Fibroblast of lung (primary cell): ENCODE data around the gene CFAP126. TPM values are rescaled to one million over a fixed set of nuclear protein-coding genes. Genes with fewer than 3 reads are reported as not detected.
A peak's percentile ranks its signal among the peaks of the same experiment; 100 is the strongest.
"Not testable (repeated sequence)": the region's sequence is repeated elsewhere in the genome, so short reads cannot be mapped to it uniquely, and the experiment has no call there.

Experiments used
- DNase-seq, 2 donors: peaks; one replicate each; pipeline versions ENCODE4 v3.0.0 to v3.0.0-alpha.2; 2010; ENCODE audit warnings: low read depth in 2 of 2
- H2AFZ ChIP-seq: 2 replicates; pipeline ENCODE4 v1.5.1; 2012; ENCODE audit warnings: low read length, control low read depth, inconsistent platforms
- H3K27ac ChIP-seq: 2 replicates; pipeline ENCODE4 v1.5.1; 2011; ENCODE audit warnings: low read length, control low read depth; ENCODE audit not compliant: insufficient read depth
- H3K27me3 ChIP-seq: 2 replicates; pipeline ENCODE4 v1.5.1; 2011; ENCODE audit warnings: mild to moderate bottlenecking, low read length; ENCODE audit not compliant: control insufficient read depth, insufficient read depth
- H3K36me3 ChIP-seq: 2 replicates; pipeline ENCODE4 v1.5.1; 2011; ENCODE audit warnings: low read length; ENCODE audit not compliant: control insufficient read depth, insufficient read depth
- H3K4me1 ChIP-seq: 2 replicates; pipeline ENCODE4 v1.5.1; 2011; ENCODE audit warnings: low read length; ENCODE audit not compliant: control insufficient read depth, insufficient read depth; ENCODE audit errors: extremely low read depth
- H3K4me2 ChIP-seq: 2 replicates; pipeline ENCODE4 v1.5.1; 2011; ENCODE audit warnings: low read length, control low read depth; ENCODE audit not compliant: insufficient read depth; ENCODE audit errors: extremely low read depth
- H3K4me3 ChIP-seq, 4 experiments: fragments of 200-600 bp in 1 of 4; sonication (generic) in 1 of 4; replicated peaks in 1 of 4; 2 replicates each; pipeline ENCODE4 v1.5.1; 2011 to 2016; ENCODE audit warnings: low read length in 4 of 4, low read depth in 3 of 4, mild to moderate bottlenecking in 3 of 4, control low read depth in 2 of 4, inconsistent platforms in 1 of 4, mixed read lengths in 1 of 4; ENCODE audit not compliant: insufficient read depth in 1 of 4; ENCODE audit errors: control extremely low read depth in 1 of 4
- H3K79me2 ChIP-seq: 2 replicates; pipeline ENCODE4 v1.5.1; 2012; ENCODE audit warnings: mild to moderate bottlenecking, low read length, inconsistent platforms; ENCODE audit not compliant: control insufficient read depth, insufficient read depth
- H3K9ac ChIP-seq: 2 replicates; pipeline ENCODE4 v1.5.1; 2011; ENCODE audit warnings: mild to moderate bottlenecking, low read length, control low read depth; ENCODE audit not compliant: insufficient read depth
- H3K9me3 ChIP-seq: 2 replicates; pipeline ENCODE4 v1.5.1; 2012; ENCODE audit warnings: low read depth, low read length; ENCODE audit not compliant: control insufficient read depth, insufficient read depth
- H4K20me1 ChIP-seq: 2 replicates; pipeline ENCODE4 v1.5.1; 2011; ENCODE audit warnings: low read length; ENCODE audit not compliant: control insufficient read depth, insufficient read depth; ENCODE audit errors: extremely low read depth
- CTCF ChIP-seq, 2 donors: IDR thresholded peaks in 1 of 2; conservative IDR thresholded peaks in 1 of 2; 1 replicate in 1 of 2; 2 replicates in 1 of 2; pipeline ENCODE4 v1.5.1; 2011 to 2012; ENCODE audit warnings: low read length in 2 of 2, control low read depth in 1 of 2, inconsistent platforms in 1 of 2, low read depth in 1 of 2, mild to moderate bottlenecking in 1 of 2
- EZH2 ChIP-seq: IDR thresholded peaks from 2 replicates; pipeline ENCODE4 v1.5.1; 2012; ENCODE audit warnings: low read length, control low read depth, mild to moderate bottlenecking; ENCODE audit errors: missing control alignments
- polyA plus RNA-seq, 2 donors: library from polyadenylated mRNA; depleted of rRNA in 1 of 2; stranded (reverse) in 1 of 2; unstranded in 1 of 2; fragments of >200 nt; gene quantifications; 2 replicates each; pipeline ENCODE4 v1.2.1, GENCODE V29; 2011 to 2012; ENCODE audit warnings: missing spikeins in 1 of 2
- total RNA-seq: library from RNA; depleted of rRNA; stranded (reverse); fragments of >200 nt; gene quantifications from 2 replicates; pipeline ENCODE4 v1.2.1, GENCODE V29; 2014

CFAP126 gene
- total and polyA plus RNA-seq, 2 donors (not counting 1 experiment from before 2014, with no cell fraction given), result not detected

- no peaks in the 10 kb centered on the region for H4K20me1 ChIP-seq
- H3K4me1 ChIP-seq, result peaks cover 3% of the 10 kb centered on the region
- no peak overlapping the region for H2AFZ ChIP-seq
- no peak overlapping the region for H3K4me3 ChIP-seq
- H3K36me3 ChIP-seq, result no peaks in the 10 kb centered on the region
- H3K9me3 ChIP-seq, result no peaks in the 10 kb centered on the region
- H3K27ac ChIP-seq, result no peak overlapping the region
- H3K79me2 ChIP-seq, result no peaks in the 10 kb centered on the region
- TF ChIP-seq CTCF (conservative IDR thresholded peaks at IDR 0.05 in 1 of 2, IDR thresholded peaks at IDR 0.05 in 1 of 2; ENCODE audit: low read depth in 1 of 2, low read length in 2 of 2) (no peak), EZH2 (no peak)
- no peak overlapping the region for H3K4me2 ChIP-seq
- no peaks in the 10 kb centered on the region for H3K27me3 ChIP-seq
- no peak overlapping the region for H3K9ac ChIP-seq
- no peak for DNase-seq
Measured at GRCh38 chr1:161391611-161392010, 23.9 kb upstream of the CFAP126 start.

GRCh38 chr1:161391136-161391535 is 23.5 kb upstream of the CFAP126 start:
- peak overlapping the region; percentile 95 for H3K4me2 ChIP-seq
- not testable (repeated sequence) for H2AFZ ChIP-seq, H3K36me3 ChIP-seq

DNA sequence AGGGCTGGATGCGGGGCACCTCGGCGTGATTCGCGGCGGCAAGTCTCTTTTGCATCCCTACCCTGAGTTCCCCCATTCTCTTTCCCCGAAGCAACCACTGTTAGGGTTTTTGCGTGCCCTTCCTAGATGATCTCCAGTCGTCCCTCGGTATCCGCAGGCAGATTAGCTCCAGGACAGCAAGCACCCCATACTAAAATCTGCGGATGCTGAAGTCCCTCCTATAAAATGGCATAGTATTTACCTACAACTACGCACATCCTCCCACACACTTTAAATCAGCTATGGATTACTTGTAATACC is 22.8 kb upstream of the CFAP126 start:
- DNase-seq, result no peak
- no peaks in the 10 kb centered on the region for H3K27me3 ChIP-seq

More at GRCh38 chr1:161391136-161391535, 23.5 kb upstream of the CFAP126 start:
- not testable (repeated sequence) for H3K27ac ChIP-seq, H3K4me1 ChIP-seq, H3K79me2 ChIP-seq, H3K9ac ChIP-seq, H3K9me3 ChIP-seq, DNase-seq, H3K27me3 ChIP-seq, H3K4me3 ChIP-seq, H4K20me1 ChIP-seq

More for the DNA sequence above, 22.8 kb upstream of the CFAP126 start:
- H3K9ac ChIP-seq, result peak overlapping the region; percentile 87
- peak overlapping the region; percentile 95 for H3K4me2 ChIP-seq
- H3K27ac ChIP-seq, result peak overlapping the region; percentile 91
- H4K20me1 ChIP-seq, result no peaks in the 10 kb centered on the region
- peaks cover 3% of the 10 kb centered on the region for H3K4me1 ChIP-seq
- no peaks in the 10 kb centered on the region for H3K36me3 ChIP-seq
- no peaks in the 10 kb centered on the region for H3K79me2 ChIP-seq
- H2AFZ ChIP-seq, result peak overlapping the region; percentile 88
- H3K9me3 ChIP-seq, result no peaks in the 10 kb centered on the region
- no peak for TF ChIP-seq CTCF (conservative IDR thresholded peaks at IDR 0.05 in 1 of 2, IDR thresholded peaks at IDR 0.05 in 1 of 2; ENCODE audit: low read depth in 1 of 2, low read length in 2 of 2)
- TF ChIP-seq EZH2, result no peak
- peak overlapping the region; percentile 59 to 90 (median 76) for H3K4me3 ChIP-seq
